Activated B cell treated with CpG ODN at 0.5 μM for 24 hours (primary cell): Measurements from ENCODE around the gene OR2M4. TPM values are rescaled to one million over a fixed set of nuclear protein-coding genes. Genes with fewer than 3 reads are reported as not detected.

ENCODE experiments used
- ATAC-seq: fragments of 200-7000 bp; cut with Tn5 transposase; one replicate; pipeline ENCODE4 v1.10.0; 2021; ENCODE audit warnings: low read depth, mild to moderate bottlenecking, moderate library complexity
- CTCF ChIA-PET: fragments of 350-600 bp; sonication (Branson Sonifier 250); formaldehyde crosslinking; loops from one replicate; lab custom pipeline; 2021; ENCODE audit warnings: antibody characterized with exemption; lab: Charles Lee
- POLR2A ChIA-PET: fragments of 350-600 bp; sonication (Branson Sonifier 250); formaldehyde crosslinking; loops from one replicate; lab custom pipeline; 2021; ENCODE audit warnings: antibody characterized with exemption; lab: Charles Lee
- DNase-seq: peaks from one replicate; pipeline ENCODE4 v3.0.0; 2022
- H3K27ac Mint-ChIP-seq: one replicate; pipeline ENCODE4 v1.8.0; 2020; ENCODE audit warnings: mixed read lengths
- H3K27me3 Mint-ChIP-seq: one replicate; pipeline ENCODE4 v1.8.0; 2021; ENCODE audit warnings: mixed read lengths
- H3K36me3 Mint-ChIP-seq: one replicate; pipeline ENCODE4 v1.8.0; 2021; ENCODE audit warnings: low read depth, mixed read lengths
- H3K4me1 Mint-ChIP-seq: one replicate; pipeline ENCODE4 v1.8.0; 2021; ENCODE audit warnings: mixed read lengths
- H3K4me3 Mint-ChIP-seq: one replicate; pipeline ENCODE4 v1.8.0; 2020; ENCODE audit warnings: mild to moderate bottlenecking, mixed read lengths
- H3K9me3 Mint-ChIP-seq: one replicate; pipeline ENCODE4 v1.8.0; 2020; ENCODE audit warnings: mixed read lengths
- CTCF ChIP-seq: fragments of 200-600 bp; IDR thresholded peaks from one replicate; pipeline ENCODE4 v1.8.0; 2022; ENCODE audit warnings: antibody characterized with exemption, mild to moderate bottlenecking
- intact Hi-C: fragments of 100-400 bp; cut with micrococcal nuclease; formaldehyde crosslinking; loops from one replicate; pipeline ENCODE4 v1.15.1; 2024
- total RNA-seq: library from RNA; stranded (reverse); gene quantifications from 2 replicates; pipeline ENCODE4 v1.2.3, GENCODE V29; 2022

Gene OR2M4
- not detected in 2 replicates for total RNA-seq

- DNase-seq (no peak), ATAC-seq (no peak)
- Mint-ChIP-seq H3K27me3 (peaks cover 2% of the 10 kb centered on the region), H3K36me3 (no peaks in the 10 kb centered on the region), H3K27ac (no peak within 1 kb of the TSS), H3K4me3 (no peak within 1 kb of the TSS), H3K9me3 (peaks cover 9% of the 10 kb centered on the region), H3K4me1 (no peaks in the 10 kb centered on the region)
- TF ChIP-seq CTCF, result no peak
- ChIA-PET POLR2A (no interaction called here), CTCF (no interaction called here)
- intact Hi-C loops, result no loop called here
Observed at GRCh38 chr1:248231117-248231516, at the start of gene OR2M4. OR2M4 (plus strand) TSS chr1:248231417; CDS start chr1:248238929, 7,512 bp downstream.

DNA sequence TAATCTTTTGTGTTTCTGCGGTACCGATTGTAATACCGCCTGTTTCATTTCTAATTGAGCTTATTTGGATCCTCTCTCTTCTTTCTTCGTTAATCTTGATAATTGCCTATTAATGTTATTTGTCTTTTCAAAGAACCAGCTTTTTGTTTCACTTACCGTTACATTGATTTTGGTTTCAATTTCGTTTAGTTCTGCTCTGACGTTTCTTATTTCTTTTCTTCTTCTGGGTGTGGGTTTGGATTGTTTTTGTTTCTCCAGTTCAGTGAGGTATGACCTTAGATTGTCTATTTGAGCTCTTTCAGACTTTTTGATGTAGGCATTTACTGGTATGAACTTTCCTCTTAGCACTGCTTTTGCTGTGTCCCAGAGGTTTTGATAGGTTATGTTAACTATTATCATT lies 47.2 kb upstream of the OR2M4 start:
- H3K9me3 Mint-ChIP-seq, result no peaks in the 10 kb centered on the region
- TF ChIP-seq CTCF, result no peak
- intact Hi-C loops, result no loop called here
- H3K36me3 Mint-ChIP-seq, result no peaks in the 10 kb centered on the region
- no peaks in the 10 kb centered on the region for H3K27me3 Mint-ChIP-seq
- ATAC-seq, result no peak
- H3K4me3 Mint-ChIP-seq, result no peak overlapping the region
- no peak for DNase-seq
- ChIA-PET CTCF (no interaction called here), POLR2A (no interaction called here)
- H3K27ac Mint-ChIP-seq, result no peak overlapping the region
- no peaks in the 10 kb centered on the region for H3K4me1 Mint-ChIP-seq

DNA sequence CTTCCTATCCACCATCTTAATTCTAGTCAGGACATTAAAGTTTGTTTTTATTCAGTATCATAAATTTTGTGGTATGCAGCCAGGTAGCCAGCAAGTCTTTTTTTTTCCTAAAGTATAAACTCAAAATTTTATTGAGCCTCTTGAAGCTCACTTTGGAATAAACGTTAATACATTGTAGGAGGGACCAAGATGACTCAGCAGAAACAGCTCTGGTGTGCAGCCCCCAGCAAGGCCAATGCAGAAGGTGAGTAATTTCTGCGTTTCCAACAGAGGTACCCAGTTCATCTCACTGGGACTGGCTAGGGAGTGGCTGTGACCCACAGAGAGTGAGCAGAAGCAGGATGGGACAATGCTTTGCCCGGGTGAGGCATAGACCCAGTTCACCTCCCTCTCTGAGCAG lies 43.9 kb upstream of the OR2M4 start:
- H3K27ac Mint-ChIP-seq, result no peak overlapping the region
- H3K4me3 Mint-ChIP-seq, result no peak overlapping the region
- no peak for DNase-seq
- CTCF ChIA-PET, result no interaction called here
- POLR2A ChIA-PET, result no interaction called here
- no peaks in the 10 kb centered on the region for H3K4me1 Mint-ChIP-seq
- H3K9me3 Mint-ChIP-seq, result peaks cover under 1% of the 10 kb centered on the region
- no peaks in the 10 kb centered on the region for H3K36me3 Mint-ChIP-seq
- no peaks in the 10 kb centered on the region for H3K27me3 Mint-ChIP-seq
- intact Hi-C loops, result no loop called here
- no peak for TF ChIP-seq CTCF
- no peak for ATAC-seq

- no peak for ATAC-seq
- no peaks in the 10 kb centered on the region for H3K4me1 Mint-ChIP-seq
Observed at GRCh38 chr1:248189026-248189425, 42.2 kb upstream of the OR2M4 start.

GRCh38 chr1:248194117-248194516 lies 37.1 kb upstream of the OR2M4 start:
- Mint-ChIP-seq H3K9me3 (peaks cover 17% of the 10 kb centered on the region), H3K27me3 (no peaks in the 10 kb centered on the region), H3K4me3 (no peak overlapping the region), H3K4me1 (no peaks in the 10 kb centered on the region), H3K27ac (no peak overlapping the region), H3K36me3 (no peaks in the 10 kb centered on the region)
- DNase-seq (no peak), ATAC-seq (no peak)
- ChIA-PET POLR2A (no interaction called here), CTCF (no interaction called here)
- intact Hi-C loops, result no loop called here
- no peak for TF ChIP-seq CTCF

More at GRCh38 chr1:248189026-248189425, 42.2 kb upstream of the OR2M4 start:
- intact Hi-C loops, result no loop called here
- POLR2A ChIA-PET, result no interaction called here
- Mint-ChIP-seq H3K27me3 (no peaks in the 10 kb centered on the region), H3K27ac (no peak overlapping the region), H3K4me3 (no peak overlapping the region), H3K9me3 (peaks cover 10% of the 10 kb centered on the region), H3K36me3 (no peaks in the 10 kb centered on the region)
- DNase-seq, result no peak
- CTCF ChIA-PET, result no interaction called here
- no peak for TF ChIP-seq CTCF
